GM04503 (cell line): Measurements from ENCODE around the gene TBC1D16.

Source experiments
- DNase-seq: peaks from one replicate; pipeline ENCODE4 v3.0.0-alpha.2; 2012; ENCODE audit warnings: low read depth

Gene TBC1D16

GRCh38 chr17:79938336-79939093 is 97.2 kb downstream of the TBC1D16 start:
- DNase-seq = no peak

- no peak for DNase-seq
Observed at GRCh38 chr17:79937391-79938335, 98.0 kb downstream of the TBC1D16 start.

- DNase-seq = no peak
Observed at GRCh38 chr17:79936641-79937381, 98.9 kb downstream of the TBC1D16 start.

- no peak for DNase-seq
Observed at GRCh38 chr17:79936050-79936449, 99.6 kb downstream of the TBC1D16 start.

- DNase-seq = no peak
Observed at GRCh38 chr17:79935197-79935885, 100.3 kb downstream of the TBC1D16 start.

- no peak for DNase-seq
Observed at GRCh38 chr17:79934653-79934970, 101.1 kb downstream of the TBC1D16 start.

- no peak for DNase-seq
Observed at GRCh38 chr17:79933863-79934652, 101.6 kb downstream of the TBC1D16 start.

GRCh38 chr17:79932451-79933306 is 103.0 kb downstream of the TBC1D16 start:
- DNase-seq = no peak

- no peak for DNase-seq
Observed at GRCh38 chr17:79931817-79932309, 103.8 kb downstream of the TBC1D16 start.

- no peak for DNase-seq
Observed at GRCh38 chr17:79930877-79931816, 104.5 kb downstream of the TBC1D16 start.

- no peak for DNase-seq
Observed at GRCh38 chr17:79930062-79930876, 105.4 kb downstream of the TBC1D16 start.

- no peak for DNase-seq
Observed at GRCh38 chr17:79929257-79930061, 106.2 kb downstream of the TBC1D16 start.

- no peak for DNase-seq
Observed at GRCh38 chr17:79928502-79929256, 107.0 kb downstream of the TBC1D16 start.

GRCh38 chr17:79927688-79928501 is 107.8 kb downstream of the TBC1D16 start:
- DNase-seq = no peak

- no peak for DNase-seq
Observed at GRCh38 chr17:79927136-79927661, 108.5 kb downstream of the TBC1D16 start.
